IMR-90 (cell line): Measurements from ENCODE around the gene BAIAP2. TPM values are rescaled to one million over a fixed set of nuclear protein-coding genes. Genes with fewer than 3 reads are reported as not detected.

Source experiments
- ATAC-seq: fragments of 200-7000 bp; cut with Tn5 transposase; 2 replicates; pipeline ENCODE4 v1.9.1; 2020; ENCODE audit warnings: low read depth, mild to moderate bottlenecking, moderate library complexity
- BruUV-seq: library from RNA; stranded (reverse); fragments of 400-500 nt; replicated peaks from 2 replicates; lab custom pipeline; 2021; lab: Mats Ljungman, UMichigan
- CTCF ChIA-PET: fragments of 300-600 bp; formaldehyde crosslinking; extraction: SDS; loops from one replicate; lab custom pipeline; 2021; ENCODE audit warnings: antibody characterized with exemption; lab: Yijun Ruan, JAX
- POLR2A ChIA-PET: fragments of 300-600 bp; sonication (Branson Sonifier 250); formaldehyde crosslinking; loops from one replicate; lab custom pipeline; 2022; ENCODE audit warnings: antibody characterized with exemption; ENCODE audit not compliant: unreplicated experiment; lab: Charles Lee
- DNase-seq: peaks from one replicate; pipeline ENCODE4 v3.0.0; 2013
- H2AFZ ChIP-seq: replicated peaks from 2 replicates; pipeline ENCODE3; 2013; ENCODE audit warnings: low read length, mild to moderate bottlenecking; ENCODE audit not compliant: poor library complexity
- H2AK5ac ChIP-seq: 2 replicates; pipeline ENCODE4 v1.6.1; 2013; ENCODE audit warnings: low read depth, low read length, inconsistent platforms
- H2AK9ac ChIP-seq: replicated peaks from 2 replicates; pipeline ENCODE3; 2013; ENCODE audit warnings: mild to moderate bottlenecking, low read depth, low read length, moderate library complexity; ENCODE audit not compliant: poor library complexity
- H2BK120ac ChIP-seq: 2 replicates; pipeline ENCODE4 v1.6.1; 2013; ENCODE audit warnings: low read depth, low read length, inconsistent platforms
- H2BK15ac ChIP-seq: 3 replicates; pipeline ENCODE4 v1.6.1; 2013; ENCODE audit warnings: low read depth, low read length, inconsistent platforms
- H2BK20ac ChIP-seq: 2 replicates; pipeline ENCODE4 v1.6.1; 2013; ENCODE audit warnings: low read depth, mild to moderate bottlenecking, inconsistent platforms, low read length, moderate library complexity
- H2BK5ac ChIP-seq: 2 replicates; pipeline ENCODE4 v1.6.1; 2013; ENCODE audit warnings: mild to moderate bottlenecking, low read depth, low read length, inconsistent platforms; ENCODE audit not compliant: poor library complexity, severe bottlenecking
- H3K14ac ChIP-seq: replicated peaks from 2 replicates; pipeline ENCODE4 v1.6.1; 2013; ENCODE audit warnings: low read depth, low read length, inconsistent platforms
- H3K18ac ChIP-seq: 2 replicates; pipeline ENCODE4 v1.6.1; 2013; ENCODE audit warnings: low read depth, low read length, control low read depth
- H3K23ac ChIP-seq: 2 replicates; pipeline ENCODE4 v1.6.1; 2013; ENCODE audit warnings: low read depth, low read length, inconsistent platforms
- H3K27ac ChIP-seq: 2 replicates; pipeline ENCODE4 v1.5.1; 2013; ENCODE audit warnings: mild to moderate bottlenecking, control low read depth, low read length; ENCODE audit not compliant: insufficient read depth
- H3K27me3 ChIP-seq: 2 replicates; pipeline ENCODE4 v1.6.1; 2013; ENCODE audit warnings: low read length; ENCODE audit not compliant: control insufficient read depth, insufficient read depth
- H3K36me3 ChIP-seq: 2 replicates; pipeline ENCODE4 v1.6.1; 2013; ENCODE audit warnings: low read length, mixed read lengths; ENCODE audit not compliant: control insufficient read depth, insufficient read depth
- H3K4ac ChIP-seq: 2 replicates; pipeline ENCODE4 v1.6.1; 2013; ENCODE audit warnings: low read depth, low read length, inconsistent platforms
- H3K4me1 ChIP-seq: 2 replicates; pipeline ENCODE4 v1.6.1; 2013; ENCODE audit warnings: low read length, mixed read lengths; ENCODE audit not compliant: control insufficient read depth, insufficient read depth
- H3K4me2 ChIP-seq: 2 replicates; pipeline ENCODE4 v1.6.1; 2013; ENCODE audit warnings: low read depth, mild to moderate bottlenecking, control low read depth, low read length, moderate library complexity
- H3K4me3 ChIP-seq: 2 replicates; pipeline ENCODE4 v1.5.1; 2013; ENCODE audit warnings: low read depth, mild to moderate bottlenecking, control low read depth, low read length, moderate library complexity; ENCODE audit not compliant: insufficient read depth
- H3K56ac ChIP-seq: 2 replicates; pipeline ENCODE4 v1.6.1; 2013; ENCODE audit warnings: low read length, inconsistent platforms; ENCODE audit not compliant: insufficient read depth; ENCODE audit errors: extremely low read depth
- H3K79me1 ChIP-seq, 2 experiments: 2 replicates each; pipeline ENCODE4 v1.6.1; 2013; ENCODE audit warnings: low read length in 2 of 2, inconsistent platforms in 1 of 2, low read depth in 1 of 2
- H3K9ac ChIP-seq: 2 replicates; pipeline ENCODE4 v1.6.1; 2013; ENCODE audit warnings: low read depth, low read length, control low read depth
- H3K9me1 ChIP-seq: 2 replicates; pipeline ENCODE4 v1.6.1; 2013; ENCODE audit warnings: low read length, inconsistent platforms; ENCODE audit not compliant: insufficient read depth
- H3K9me3 ChIP-seq: 2 replicates; pipeline ENCODE4 v1.6.1; 2013; ENCODE audit warnings: low read length; ENCODE audit not compliant: control insufficient read depth, insufficient read depth
- H4K20me1 ChIP-seq: 2 replicates; pipeline ENCODE4 v1.6.1; 2013; ENCODE audit warnings: low read length, inconsistent platforms; ENCODE audit not compliant: insufficient read depth
- H4K5ac ChIP-seq: 2 replicates; pipeline ENCODE4 v1.6.1; 2013; ENCODE audit warnings: mild to moderate bottlenecking, low read depth, low read length, control low read depth
- H4K8ac ChIP-seq, 2 experiments: 2 replicates each; pipeline ENCODE4 v1.6.1; 2013; ENCODE audit warnings: low read depth in 2 of 2, low read length in 2 of 2, control low read depth in 1 of 2, inconsistent platforms in 1 of 2
- H4K91ac ChIP-seq: 2 replicates; pipeline ENCODE4 v1.6.1; 2013; ENCODE audit warnings: low read depth, low read length, inconsistent platforms; ENCODE audit not compliant: insufficient read depth
- CEBPB ChIP-seq: IDR thresholded peaks from 2 replicates; pipeline ENCODE4 v1.6.1; 2012; ENCODE audit warnings: low read depth, low read length, improper control_type of control experiment
- MAFK ChIP-seq: IDR thresholded peaks from 2 replicates; pipeline ENCODE4 v1.6.1; 2012; ENCODE audit warnings: low read depth, low read length, improper control_type of control experiment
- NFE2L2 ChIP-seq: fragments of 150-350 bp; IDR thresholded peaks from 2 replicates; pipeline ENCODE4 v1.6.1; 2016; ENCODE audit warnings: low read depth, mild to moderate bottlenecking, low read length
- RCOR1 ChIP-seq: IDR thresholded peaks from 2 replicates; pipeline ENCODE4 v1.6.1; 2012; ENCODE audit warnings: mild to moderate bottlenecking, low read length, improper control_type of control experiment; ENCODE audit not compliant: insufficient replicate concordance
- WGBS, 2 experiments: methylation state at CpG; one replicate each; pipeline versions ENCODE4 v1.1.5 to v1.1.7; 2013; ENCODE audit warnings: missing lambda C conversion rate in 2 of 2; ENCODE audit not compliant: insufficient read length in 1 of 2; ENCODE audit errors: extremely low coverage in 2 of 2; 5-methylcytosine and 5-hydroxymethylcytosine counted together
- dilution Hi-C: fragments of 300-500 bp; cut with HindIII; formaldehyde crosslinking; loops from one replicate; pipeline ENCODE4 v1.14.3; 2018; ENCODE audit warnings: low sequenced_read_pairs; ENCODE audit not compliant: unreplicated experiment
- in situ Hi-C: fragments of 300-500 bp; cut with MboI; formaldehyde crosslinking; loops from 3 replicates; pipeline ENCODE4 v1.14.3; 2019; ENCODE audit warnings: low sequenced_read_pairs, inconsistent platforms, mixed read lengths
- intact Hi-C: fragments of 100-400 bp; cut with micrococcal nuclease; formaldehyde crosslinking; loops from 2 replicates; pipeline ENCODE4 v1.10.0; 2022
- polyA plus RNA-seq, 3 experiments: library from polyadenylated mRNA; depleted of rRNA; stranded (reverse); fragments of >200 nt; gene quantifications; 2 replicates each; pipeline ENCODE4 v1.2.3, GENCODE V29; 2012; ENCODE audit warnings: low replicate concordance in 1 of 3
- total RNA-seq: library from RNA; depleted of rRNA; stranded (reverse); fragments of >200 nt; gene quantifications from 2 replicates; pipeline ENCODE4 v1.2.3, GENCODE V29; 2012

BAIAP2 gene
- total and polyA plus RNA-seq, 2 of the 4 experiments (the other 2 are of a cell fraction): 18.3 to 32.6 TPM

GRCh38 chr17:81139428-81139827, 104.5 kb downstream of the BAIAP2 start:
- H2BK5ac ChIP-seq: no peak overlapping the region
- dilution Hi-C loops: no loop called here
- TF ChIP-seq NFE2L2: no peak
- no peak for TF ChIP-seq RCOR1
- TF ChIP-seq MAFK: no peak
- TF ChIP-seq CEBPB: no peak
- ChIA-PET POLR2A (no interaction called here), CTCF (no interaction called here)
- no peak overlapping the region for H3K4ac ChIP-seq
- no peak overlapping the region for H3K4me2 ChIP-seq
- H4K8ac ChIP-seq: no peak overlapping the region
- H3K9me1 ChIP-seq: peaks cover 3% of the 10 kb centered on the region; the same call in 1 of the 2 replicates
- in situ Hi-C loops: no loop called here
- no peak overlapping the region for H3K27ac ChIP-seq
- DNase-seq (no peak), ATAC-seq (no peak)
- no peak overlapping the region for H4K5ac ChIP-seq
- H2AK5ac ChIP-seq: no peak overlapping the region
- no peak overlapping the region for H3K56ac ChIP-seq
- no peaks in the 10 kb centered on the region for H3K9me3 ChIP-seq
- no peaks in the 10 kb centered on the region for H3K36me3 ChIP-seq
- BruUV-seq: no TSS peak
- H2AFZ ChIP-seq: no peak overlapping the region
- H3K79me1 ChIP-seq: no peaks in the 10 kb centered on the region
- WGBS, 2 experiments: 61% methylated on average over 4 of the region's 8 CpGs; no CpG with 5 or more reads in 1 of the 2 experiments
- no peak overlapping the region for H4K91ac ChIP-seq
- intact Hi-C loops: no loop called here
- H3K27me3 ChIP-seq: peaks cover 13% of the 10 kb centered on the region; the same call in 1 of the 2 replicates
- H3K9ac ChIP-seq: no peak overlapping the region
- no peak overlapping the region for H2AK9ac ChIP-seq
- no peak overlapping the region for H3K4me3 ChIP-seq
- H2BK20ac ChIP-seq: no peak overlapping the region
- no peak overlapping the region for H2BK120ac ChIP-seq
- no peaks in the 10 kb centered on the region for H3K4me1 ChIP-seq
- H4K20me1 ChIP-seq: no peaks in the 10 kb centered on the region
- H3K14ac ChIP-seq: no peak overlapping the region
- H2BK15ac ChIP-seq: no peak overlapping the region
- H3K23ac ChIP-seq: no peak overlapping the region
- no peak overlapping the region for H3K18ac ChIP-seq
